GM06990 (cell line): ENCODE results near the gene SASH1.

Source experiments
- DNase-seq: peaks from one replicate; pipeline ENCODE4 v3.0.0-alpha.2; 2011; ENCODE audit not compliant: insufficient read length; ENCODE audit errors: extremely low read depth
- H3K27me3 ChIP-seq: replicated peaks from 2 replicates; pipeline ENCODE4 v1.6.0; 2011; ENCODE audit warnings: low read length; ENCODE audit not compliant: control insufficient read depth, insufficient read depth
- H3K36me3 ChIP-seq: 2 replicates; pipeline ENCODE4 v1.5.1; 2011; ENCODE audit warnings: low read length; ENCODE audit not compliant: control insufficient read depth, insufficient read depth
- H3K4me3 ChIP-seq: replicated peaks from 2 replicates; pipeline ENCODE4 v1.5.1; 2011; ENCODE audit warnings: low read depth, mild to moderate bottlenecking, control low read depth, low read length
- TF ChIP-seq, protein P1 (sequence below): IDR thresholded peaks from 2 replicates; pipeline ENCODE4 v1.5.1; 2011; ENCODE audit warnings: low read length, control low read depth, mild to moderate bottlenecking, inconsistent platforms; ENCODE audit not compliant: insufficient read depth, poor library complexity, severe bottlenecking

The SASH1 gene

DNA sequence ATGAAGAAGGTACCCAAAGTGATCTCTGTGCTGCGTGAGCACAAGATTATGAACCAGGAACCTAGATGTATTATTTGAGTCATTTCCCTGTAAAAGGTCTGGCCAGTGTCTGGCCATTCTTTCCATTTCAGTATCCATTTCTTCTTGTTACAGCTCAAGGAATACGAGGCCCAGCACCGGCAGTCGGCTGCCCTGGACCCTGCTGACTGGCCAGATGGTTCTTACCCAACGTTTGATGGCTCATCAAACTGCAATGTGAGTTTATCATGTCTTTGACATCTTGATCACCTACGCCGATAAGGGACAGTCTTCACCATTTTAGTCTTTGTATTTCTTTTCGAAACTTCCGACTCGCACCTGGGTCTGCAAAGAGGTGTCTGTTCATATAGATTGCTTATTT, 144.8 kb downstream of the SASH1 start:
- no peak for DNase-seq
- Histone ChIP-seq H3K36me3 (no peaks in the 10 kb centered on the region), H3K4me3 (no peak overlapping the region), H3K27me3 (no peaks in the 10 kb centered on the region)
- TF ChIP-seq, protein P1, sequence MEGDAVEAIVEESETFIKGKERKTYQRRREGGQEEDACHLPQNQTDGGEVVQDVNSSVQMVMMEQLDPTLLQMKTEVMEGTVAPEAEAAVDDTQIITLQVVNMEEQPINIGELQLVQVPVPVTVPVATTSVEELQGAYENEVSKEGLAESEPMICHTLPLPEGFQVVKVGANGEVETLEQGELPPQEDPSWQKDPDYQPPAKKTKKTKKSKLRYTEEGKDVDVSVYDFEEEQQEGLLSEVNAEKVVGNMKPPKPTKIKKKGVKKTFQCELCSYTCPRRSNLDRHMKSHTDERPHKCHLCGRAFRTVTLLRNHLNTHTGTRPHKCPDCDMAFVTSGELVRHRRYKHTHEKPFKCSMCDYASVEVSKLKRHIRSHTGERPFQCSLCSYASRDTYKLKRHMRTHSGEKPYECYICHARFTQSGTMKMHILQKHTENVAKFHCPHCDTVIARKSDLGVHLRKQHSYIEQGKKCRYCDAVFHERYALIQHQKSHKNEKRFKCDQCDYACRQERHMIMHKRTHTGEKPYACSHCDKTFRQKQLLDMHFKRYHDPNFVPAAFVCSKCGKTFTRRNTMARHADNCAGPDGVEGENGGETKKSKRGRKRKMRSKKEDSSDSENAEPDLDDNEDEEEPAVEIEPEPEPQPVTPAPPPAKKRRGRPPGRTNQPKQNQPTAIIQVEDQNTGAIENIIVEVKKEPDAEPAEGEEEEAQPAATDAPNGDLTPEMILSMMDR: no peak

DNA sequence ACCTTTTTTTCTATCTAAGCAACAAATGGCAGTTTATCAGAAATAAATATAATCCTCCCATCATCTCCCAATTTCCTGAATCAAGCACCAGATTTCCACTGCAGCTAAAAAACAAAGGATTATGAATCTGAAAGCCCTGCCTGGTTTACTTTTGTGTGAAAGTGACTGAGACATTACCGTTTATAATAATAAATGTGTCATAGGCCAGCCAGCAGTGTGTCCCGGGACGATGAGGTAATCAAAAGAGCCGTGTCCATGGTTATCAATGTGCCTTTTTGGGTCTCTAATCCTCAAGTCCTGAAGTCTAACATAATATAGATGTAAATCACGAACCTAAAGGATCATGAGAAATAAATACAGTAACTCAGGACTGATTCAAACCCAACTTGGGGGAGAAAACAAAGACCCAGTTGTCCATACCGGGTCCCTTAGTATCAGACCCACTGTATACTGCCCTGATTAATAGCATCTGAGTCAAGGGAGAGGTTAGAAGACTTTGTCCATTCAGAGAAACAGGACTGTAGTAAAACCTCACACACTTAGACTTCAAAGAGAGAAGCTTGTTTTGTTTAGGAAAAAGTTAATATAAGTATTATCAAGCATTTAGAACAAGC, 149.1 kb downstream of the SASH1 start:
- TF ChIP-seq, protein P1: no peak
- DNase-seq: no peak
- Histone ChIP-seq H3K36me3 (no peaks in the 10 kb centered on the region), H3K27me3 (no peaks in the 10 kb centered on the region), H3K4me3 (no peak overlapping the region)

DNA sequence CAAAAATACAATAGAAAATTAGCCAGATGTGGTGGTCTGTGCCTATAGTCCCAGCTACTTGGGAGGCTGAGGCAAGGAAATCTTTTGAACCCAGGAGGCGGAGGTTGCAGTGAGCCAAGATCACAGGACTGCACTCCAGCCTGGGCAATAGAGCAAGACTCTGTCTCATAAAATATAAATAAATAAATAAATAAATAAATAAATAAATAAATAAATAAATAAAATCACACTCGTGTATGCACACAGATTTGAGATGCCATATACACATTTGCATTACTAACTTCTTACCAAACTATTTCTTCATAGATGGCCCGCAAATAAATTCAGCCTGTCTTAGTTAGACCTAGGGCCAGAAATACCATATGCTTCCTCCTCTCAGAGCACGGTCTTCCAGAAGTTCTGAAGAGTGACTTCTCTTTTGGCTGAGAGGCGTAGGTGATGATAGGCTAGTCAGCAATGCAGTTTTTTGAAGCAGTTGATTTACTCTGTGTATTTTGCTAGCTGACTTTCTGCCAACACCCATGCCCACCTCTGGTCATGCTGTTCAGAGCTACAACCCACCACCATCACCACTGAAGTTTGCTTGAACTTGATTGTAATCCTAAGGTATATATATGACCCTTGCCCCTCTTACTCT, 150.1 kb downstream of the SASH1 start:
- Histone ChIP-seq H3K4me3 (no peak overlapping the region), H3K36me3 (no peaks in the 10 kb centered on the region)
- TF ChIP-seq, protein P1: no peak

DNA sequence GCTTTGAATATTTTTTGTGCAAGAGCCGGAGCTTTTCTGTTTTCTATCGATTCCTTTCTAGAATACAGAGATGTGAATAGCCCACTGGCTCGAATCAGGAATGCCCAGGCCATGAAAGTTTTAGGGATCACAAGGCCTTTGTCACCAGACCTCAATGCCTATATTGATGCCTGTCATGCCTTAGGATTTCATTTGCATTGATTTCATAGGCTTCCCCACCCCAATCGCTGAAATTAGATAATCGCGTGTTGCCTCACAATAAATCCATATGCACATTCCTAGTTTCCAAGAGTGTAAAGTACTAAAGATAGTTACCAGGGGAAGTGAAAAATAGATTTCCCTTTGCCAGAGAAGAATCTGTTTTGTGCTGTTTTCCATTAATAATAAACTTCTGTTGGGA, 150.8 kb downstream of the SASH1 start:
- no peaks in the 10 kb centered on the region for H3K36me3 ChIP-seq
- H3K27me3 ChIP-seq: no peaks in the 10 kb centered on the region
- H3K4me3 ChIP-seq: no peak overlapping the region
- TF ChIP-seq, protein P1: no peak
- DNase-seq: no peak

More for the DNA sequence above, 150.1 kb downstream of the SASH1 start:
- DNase-seq: no peak
- no peaks in the 10 kb centered on the region for H3K27me3 ChIP-seq

DNA sequence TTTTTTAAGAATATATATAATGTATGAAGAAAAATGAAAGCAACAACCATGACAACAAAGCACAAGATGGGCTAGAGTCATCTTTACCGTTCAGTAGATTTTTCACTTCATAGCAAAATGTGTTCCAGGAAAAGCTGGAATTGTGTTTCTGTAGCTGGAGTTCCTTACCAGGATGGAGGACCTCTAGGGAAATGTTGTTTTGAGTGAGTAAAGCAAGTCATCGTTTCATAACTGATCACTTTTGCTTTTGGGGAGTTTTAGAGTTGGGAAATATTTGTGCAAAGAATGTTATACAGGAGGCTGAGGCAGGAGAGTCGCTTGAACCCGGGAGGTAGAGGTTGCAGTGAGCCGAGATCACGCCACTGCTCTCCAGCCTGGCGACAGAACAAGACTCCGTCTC, 151.6 kb downstream of the SASH1 start:
- H3K4me3 ChIP-seq: no peak overlapping the region
- TF ChIP-seq, protein P1: no peak
- no peaks in the 10 kb centered on the region for H3K27me3 ChIP-seq
- no peaks in the 10 kb centered on the region for H3K36me3 ChIP-seq
- no peak for DNase-seq
